OCI-LY3 (cell line): ENCODE results near the gene NEIL3.

ENCODE experiments used
- H2AFZ ChIP-seq: fragments of 200-600, 300-600 bp; shearing (Covaris generic); 2 replicates; pipeline ENCODE4 v1.6.0; 2014; ENCODE audit warnings: antibody characterized with exemption, low read depth, low read length
- H3K27ac ChIP-seq: fragments of 200-600, 300-600 bp; sonication (generic); 2 replicates; pipeline ENCODE4 v1.5.1; 2014; ENCODE audit warnings: mild to moderate bottlenecking, low read length, moderate library complexity, mixed read lengths
- H3K27me3 ChIP-seq: fragments of 200-600, 300-600 bp; sonication (generic); 2 replicates; pipeline ENCODE4 v1.6.1; 2014; ENCODE audit warnings: low read depth, low read length, mixed read lengths
- H3K36me3 ChIP-seq: fragments of 200-600, 300-600 bp; sonication (generic); replicated peaks from 2 replicates; pipeline ENCODE3; 2014; ENCODE audit warnings: low read depth, low read length, mixed read lengths
- H3K4me1 ChIP-seq: fragments of 300-600, 200-600 bp; sonication (generic); 2 replicates; pipeline ENCODE4 v1.6.1; 2014; ENCODE audit warnings: low read length, mixed read lengths
- H3K4me2 ChIP-seq: fragments of 200-600, 300-600 bp; sonication (generic); 2 replicates; pipeline ENCODE4 v1.6.1; 2014; ENCODE audit warnings: low read length, mixed read lengths
- H3K4me3 ChIP-seq: fragments of 300-600, 200-600 bp; sonication (generic); 2 replicates; pipeline ENCODE4 v1.5.1; 2014; ENCODE audit warnings: antibody characterized with exemption, mild to moderate bottlenecking, low read length, moderate library complexity
- H3K79me2 ChIP-seq: fragments of 300-600, 200-600 bp; shearing (Covaris generic); 2 replicates; pipeline ENCODE4 v1.6.1; 2014; ENCODE audit warnings: mild to moderate bottlenecking, low read length, mixed read lengths
- H3K9ac ChIP-seq: fragments of 300-600, 200-600 bp; shearing (Covaris generic); 2 replicates; pipeline ENCODE4 v1.6.0; 2014; ENCODE audit warnings: mild to moderate bottlenecking, low read length, moderate library complexity
- H3K9me3 ChIP-seq: fragments of 200-600, 300-600 bp; shearing (Covaris generic); 2 replicates; pipeline ENCODE4 v1.6.1; 2014; ENCODE audit warnings: low read length, mixed read lengths; ENCODE audit not compliant: insufficient read depth
- H4K20me1 ChIP-seq: fragments of 200-600, 300-600 bp; sonication (generic); 2 replicates; pipeline ENCODE4 v1.6.1; 2016; ENCODE audit warnings: low read length, mixed read lengths; ENCODE audit not compliant: insufficient read depth
- EZH2phosphoT487 ChIP-seq: fragments of 200-600 bp; shearing (Covaris generic); IDR thresholded peaks from 2 replicates; pipeline ENCODE4 v1.6.1; 2018; ENCODE audit warnings: antibody characterized with exemption, mixed run types, low read depth
- TF ChIP-seq, protein P1 (sequence below): fragments of 200-600, 300-600 bp; sonication (generic); IDR thresholded peaks from 2 replicates; pipeline ENCODE4 v1.5.1; 2014; ENCODE audit warnings: antibody characterized with exemption, low read length, low read depth

The NEIL3 gene

DNA sequence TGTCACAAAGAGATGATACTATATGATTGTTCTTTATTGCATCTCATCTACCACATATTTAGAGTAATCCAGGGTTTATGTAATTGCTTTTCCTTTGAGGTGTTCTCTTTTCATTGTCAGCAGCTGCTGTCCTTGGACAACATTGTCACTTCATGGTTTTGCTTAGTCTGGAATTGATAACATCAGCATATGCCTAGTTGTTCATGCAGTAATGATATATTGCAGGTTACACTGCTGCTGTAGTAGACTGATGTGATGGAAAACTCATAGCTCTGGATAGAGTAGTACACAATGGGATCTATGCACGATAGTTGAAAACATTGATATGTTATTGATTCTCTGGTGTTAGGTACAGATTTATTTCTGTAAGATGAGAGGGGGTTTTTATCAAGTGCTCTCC lies 13.7 kb downstream of the NEIL3 start:
- Histone ChIP-seq H3K4me3 (no peak overlapping the region), H3K9me3 (no peaks in the 10 kb centered on the region), H3K27ac (no peak overlapping the region), H2AFZ (no peak overlapping the region), H4K20me1 (no peaks in the 10 kb centered on the region), H3K27me3 (no peaks in the 10 kb centered on the region), H3K9ac (no peak overlapping the region), H3K4me2 (no peak overlapping the region), H3K79me2 (peaks cover 73% of the 10 kb centered on the region), H3K36me3 (peaks cover 45% of the 10 kb centered on the region), H3K4me1 (no peaks in the 10 kb centered on the region)
- TF ChIP-seq, protein P1, sequence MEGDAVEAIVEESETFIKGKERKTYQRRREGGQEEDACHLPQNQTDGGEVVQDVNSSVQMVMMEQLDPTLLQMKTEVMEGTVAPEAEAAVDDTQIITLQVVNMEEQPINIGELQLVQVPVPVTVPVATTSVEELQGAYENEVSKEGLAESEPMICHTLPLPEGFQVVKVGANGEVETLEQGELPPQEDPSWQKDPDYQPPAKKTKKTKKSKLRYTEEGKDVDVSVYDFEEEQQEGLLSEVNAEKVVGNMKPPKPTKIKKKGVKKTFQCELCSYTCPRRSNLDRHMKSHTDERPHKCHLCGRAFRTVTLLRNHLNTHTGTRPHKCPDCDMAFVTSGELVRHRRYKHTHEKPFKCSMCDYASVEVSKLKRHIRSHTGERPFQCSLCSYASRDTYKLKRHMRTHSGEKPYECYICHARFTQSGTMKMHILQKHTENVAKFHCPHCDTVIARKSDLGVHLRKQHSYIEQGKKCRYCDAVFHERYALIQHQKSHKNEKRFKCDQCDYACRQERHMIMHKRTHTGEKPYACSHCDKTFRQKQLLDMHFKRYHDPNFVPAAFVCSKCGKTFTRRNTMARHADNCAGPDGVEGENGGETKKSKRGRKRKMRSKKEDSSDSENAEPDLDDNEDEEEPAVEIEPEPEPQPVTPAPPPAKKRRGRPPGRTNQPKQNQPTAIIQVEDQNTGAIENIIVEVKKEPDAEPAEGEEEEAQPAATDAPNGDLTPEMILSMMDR, result no peak
- TF ChIP-seq EZH2phosphoT487, result no peak

DNA sequence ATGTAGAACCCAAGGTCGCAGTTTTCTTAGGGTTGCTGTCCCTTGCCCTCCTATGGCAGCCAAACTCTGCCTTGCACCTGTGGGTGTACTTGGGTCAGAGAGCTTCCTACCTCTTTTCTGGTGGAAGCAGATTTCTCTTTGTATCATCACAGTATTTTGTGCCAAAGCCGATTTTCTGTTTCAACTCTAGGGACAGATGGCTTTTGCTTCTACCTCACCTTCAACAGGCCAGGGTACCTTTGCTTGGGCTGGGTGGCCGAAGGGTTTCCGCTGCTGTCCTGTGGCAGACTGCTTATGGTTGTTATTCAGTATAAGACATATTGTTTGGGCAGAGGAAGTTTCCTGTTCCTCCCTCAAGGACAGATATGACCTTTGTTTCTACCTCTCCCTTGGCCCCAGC lies 22.4 kb downstream of the NEIL3 start:
- Histone ChIP-seq H2AFZ (no peak overlapping the region), H3K4me1 (no peaks in the 10 kb centered on the region), H3K79me2 (peaks cover 53% of the 10 kb centered on the region), H3K4me3 (no peak overlapping the region), H3K4me2 (no peak overlapping the region), H4K20me1 (no peaks in the 10 kb centered on the region), H3K9ac (no peak overlapping the region), H3K27ac (no peak overlapping the region), H3K9me3 (no peaks in the 10 kb centered on the region), H3K36me3 (peaks cover 41% of the 10 kb centered on the region), H3K27me3 (no peaks in the 10 kb centered on the region)
- TF ChIP-seq, protein P1, result no peak
- TF ChIP-seq EZH2phosphoT487, result no peak

DNA sequence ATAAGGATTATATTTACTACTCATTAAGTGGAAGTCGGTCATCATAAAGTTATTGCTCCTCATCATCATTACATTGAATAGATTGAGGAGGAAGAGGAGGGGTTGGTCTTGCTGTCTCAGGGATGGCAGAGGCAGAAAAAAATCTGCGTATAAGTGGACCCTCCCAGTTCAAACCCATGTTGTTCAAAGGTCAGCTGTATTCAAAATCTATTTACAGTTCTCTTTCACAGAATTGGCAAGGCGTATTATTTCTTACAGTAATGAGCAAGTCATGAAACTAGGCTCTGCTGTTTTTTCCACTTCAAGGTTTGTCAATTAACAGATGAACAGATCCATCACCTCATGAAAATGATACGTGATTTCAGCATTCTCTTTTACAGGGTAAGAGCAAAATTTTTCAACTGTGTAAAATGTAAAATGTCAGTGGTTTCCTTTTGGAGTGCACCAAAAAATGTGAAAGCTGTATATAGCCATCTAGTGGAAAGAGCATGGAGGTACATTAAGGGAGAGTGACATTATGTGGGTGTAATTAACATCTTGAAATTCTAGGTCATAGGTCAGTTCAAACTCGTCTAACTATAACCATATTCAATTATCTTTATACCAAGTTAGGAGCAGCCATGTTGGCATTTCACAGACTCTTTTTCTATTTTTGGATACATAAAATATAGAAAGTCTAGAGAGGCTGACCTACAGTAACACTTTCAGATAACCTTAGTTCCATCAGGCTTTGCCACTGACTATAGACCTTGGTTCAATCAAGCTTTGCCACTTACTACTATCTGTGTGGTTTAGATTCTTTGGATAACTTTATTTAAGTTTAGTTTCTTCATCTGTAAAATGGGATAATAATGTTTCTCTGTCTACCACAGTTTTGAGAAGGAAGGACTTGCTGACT lies 30.1 kb downstream of the NEIL3 start:
- no peak overlapping the region for H3K4me2 ChIP-seq
- H3K79me2 ChIP-seq, result peaks cover 5% of the 10 kb centered on the region
- H4K20me1 ChIP-seq, result no peaks in the 10 kb centered on the region
- H3K9ac ChIP-seq, result no peak overlapping the region
- TF ChIP-seq, protein P1, result peak; percentile 78
- TF ChIP-seq EZH2phosphoT487, result no peak
- no peak overlapping the region for H2AFZ ChIP-seq
- no peak overlapping the region for H3K4me3 ChIP-seq
- H3K9me3 ChIP-seq, result no peaks in the 10 kb centered on the region
- H3K4me1 ChIP-seq, result 0 out of 2 replicates have a peak, but pooled peaks cover 3% of the 10 kb centered on the region
- H3K36me3 ChIP-seq, result peaks cover 18% of the 10 kb centered on the region
- H3K27ac ChIP-seq, result no peak overlapping the region
- no peaks in the 10 kb centered on the region for H3K27me3 ChIP-seq

DNA sequence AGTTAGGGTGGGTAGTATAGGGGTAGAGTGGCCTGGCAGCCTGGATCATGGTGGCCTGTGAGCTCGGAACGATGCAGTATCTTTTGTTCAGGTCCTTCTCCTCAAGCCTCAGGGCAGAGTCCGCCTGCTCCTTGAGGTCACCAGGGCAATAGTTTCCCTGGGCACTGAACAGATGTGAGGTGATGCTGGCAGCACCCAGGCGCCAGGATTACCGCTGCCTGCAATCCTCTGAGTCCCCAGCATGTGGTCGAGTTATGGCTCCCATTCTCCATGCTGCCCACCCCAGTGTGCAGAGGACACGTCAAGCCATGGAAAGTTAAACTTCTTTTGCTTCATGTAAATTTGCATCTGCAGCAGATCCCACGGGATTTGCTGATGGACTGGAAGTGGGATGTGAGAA lies 38.7 kb downstream of the NEIL3 start:
- H3K9ac ChIP-seq, result no peak overlapping the region
- no peaks in the 10 kb centered on the region for H3K79me2 ChIP-seq
- no peak overlapping the region for H3K27ac ChIP-seq
- H2AFZ ChIP-seq, result no peak overlapping the region
- H3K4me2 ChIP-seq, result no peak overlapping the region
- peaks cover 42% of the 10 kb centered on the region for H3K36me3 ChIP-seq
- no peak overlapping the region for H3K4me3 ChIP-seq
- no peak for TF ChIP-seq EZH2phosphoT487
- TF ChIP-seq, protein P1, result no peak
- no peaks in the 10 kb centered on the region for H3K4me1 ChIP-seq
- no peaks in the 10 kb centered on the region for H3K9me3 ChIP-seq
- H3K27me3 ChIP-seq, result no peaks in the 10 kb centered on the region
- no peaks in the 10 kb centered on the region for H4K20me1 ChIP-seq
